Stimulated activated CD8-positive, alpha-beta memory T cell treated with anti-CD3 and anti-CD28 coated beads, Interleukin-4, amount 100 ng/mL, for 24 hours (primary cell): ENCODE measurements around the gene NUDCD3.
"Not testable (repeated sequence)": the region's sequence is repeated elsewhere in the genome, so short reads cannot be mapped to it uniquely, and the experiment has no call there.

ENCODE experiments used
- DNase-seq: peaks from one replicate; pipeline ENCODE4 v3.0.0-alpha.2; 2020; ENCODE audit warnings: low read depth

Gene NUDCD3

GRCh38 chr7:44447874-44448425 is 42.5 kb downstream of the NUDCD3 start:
- DNase-seq, result no peak

- DNase-seq, result no peak
Measured at GRCh38 chr7:44445986-44446671, 44.3 kb downstream of the NUDCD3 start.

GRCh38 chr7:44441079-44441478 is 49.4 kb downstream of the NUDCD3 start:
- DNase-seq, result no peak

- DNase-seq, result no peak
Measured at GRCh38 chr7:44440577-44441078, 49.8 kb downstream of the NUDCD3 start.

GRCh38 chr7:44439926-44440325 is 50.5 kb downstream of the NUDCD3 start:
- DNase-seq, result no peak

GRCh38 chr7:44438816-44439215 is 51.6 kb downstream of the NUDCD3 start:
- no peak for DNase-seq

- DNase-seq, result no peak
Measured at GRCh38 chr7:44434201-44434600, 56.3 kb downstream of the NUDCD3 start.

- no peak for DNase-seq
Measured at GRCh38 chr7:44433255-44434022, 57.0 kb downstream of the NUDCD3 start.

- no peak for DNase-seq
Measured at GRCh38 chr7:44432381-44432977, 58.0 kb downstream of the NUDCD3 start.

GRCh38 chr7:44431091-44431608 is 59.3 kb downstream of the NUDCD3 start:
- no peak for DNase-seq

- DNase-seq, result no peak
Measured at GRCh38 chr7:44430054-44430453, 60.4 kb downstream of the NUDCD3 start.

- not testable (repeated sequence) for DNase-seq
Measured at GRCh38 chr7:44424762-44425161, 65.7 kb downstream of the NUDCD3 start.

- DNase-seq, result no peak
Measured at GRCh38 chr7:44416941-44417340, 73.5 kb downstream of the NUDCD3 start.

- DNase-seq, result no peak
Measured at GRCh38 chr7:44415510-44415909, 74.9 kb downstream of the NUDCD3 start.

- DNase-seq, result no peak
Measured at GRCh38 chr7:44415047-44415446, 75.4 kb downstream of the NUDCD3 start.

GRCh38 chr7:44411306-44411705 is 79.2 kb downstream of the NUDCD3 start:
- DNase-seq, result no peak

- no peak for DNase-seq
Measured at GRCh38 chr7:44408596-44408995, 81.9 kb downstream of the NUDCD3 start.

- DNase-seq, result no peak
Measured at GRCh38 chr7:44403775-44404174, 86.7 kb downstream of the NUDCD3 start.

- no peak for DNase-seq
Measured at GRCh38 chr7:44403176-44403759, 87.2 kb downstream of the NUDCD3 start.

- DNase-seq, result no peak
Measured at GRCh38 chr7:44402401-44403060, 87.9 kb downstream of the NUDCD3 start.

GRCh38 chr7:44401692-44402091 is 88.8 kb downstream of the NUDCD3 start:
- DNase-seq, result no peak
